ENCODE data around the gene KCNG3.

Gene KCNG3

DNA sequence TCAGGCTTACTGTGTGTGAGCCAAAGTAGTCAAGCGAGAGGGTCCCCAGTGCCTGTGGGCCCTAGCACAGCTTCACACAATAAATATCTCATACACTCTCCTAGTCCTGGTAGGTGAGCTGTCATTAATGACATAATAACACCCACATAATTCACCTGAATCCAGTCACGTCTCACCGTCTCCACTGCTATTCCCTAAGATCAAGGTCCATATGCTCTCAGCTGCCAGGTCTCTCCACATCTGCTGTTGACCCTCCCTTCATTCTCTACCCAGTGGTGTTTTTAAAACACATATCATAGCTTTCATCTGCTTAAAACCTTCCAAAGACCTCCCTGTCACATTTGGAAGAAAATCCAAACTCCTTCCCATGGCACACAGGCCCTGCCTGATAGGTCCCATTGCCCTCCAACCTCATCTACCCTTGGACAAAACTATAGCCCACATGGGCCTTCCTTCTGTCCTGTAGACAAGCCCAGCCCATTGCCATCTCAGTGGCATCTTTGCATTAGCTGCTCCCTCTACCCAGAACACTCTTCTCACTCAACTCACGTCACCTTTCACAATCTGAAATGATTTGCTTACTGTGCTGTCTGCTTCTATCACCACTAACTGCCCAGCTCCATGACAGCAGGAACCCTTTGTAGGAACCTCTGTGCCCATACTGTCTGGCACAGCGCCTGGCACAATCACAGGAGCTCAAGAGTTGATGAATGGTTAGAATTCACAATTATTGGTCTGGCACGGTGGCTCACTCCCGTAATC, 7.5 kb downstream of the KCNG3 start:
- DNase-seq (ENCODE audit: low read depth in 2 of 2), result no peak

DNA sequence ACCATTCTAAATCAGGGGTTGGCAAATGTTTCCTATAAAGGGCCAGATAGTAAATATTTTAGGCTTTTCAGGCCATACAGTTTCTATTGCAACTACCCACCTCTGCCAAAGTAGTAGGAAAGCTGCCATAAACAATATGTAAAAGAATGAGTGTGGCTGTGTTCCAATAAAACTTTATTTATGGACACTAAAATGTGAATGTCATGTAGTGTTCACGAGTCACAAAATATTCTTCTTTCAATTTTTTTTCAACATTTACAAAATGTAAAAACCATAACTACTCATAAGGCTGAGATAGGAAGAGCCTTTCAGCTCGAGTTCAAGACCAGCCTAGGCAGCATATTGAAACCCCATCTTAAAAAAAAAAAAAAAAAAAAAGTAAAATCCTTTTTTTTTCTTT, 13.4 kb downstream of the KCNG3 start:
- no peak for DNase-seq (ENCODE audit: low read depth in 2 of 2)

DNA sequence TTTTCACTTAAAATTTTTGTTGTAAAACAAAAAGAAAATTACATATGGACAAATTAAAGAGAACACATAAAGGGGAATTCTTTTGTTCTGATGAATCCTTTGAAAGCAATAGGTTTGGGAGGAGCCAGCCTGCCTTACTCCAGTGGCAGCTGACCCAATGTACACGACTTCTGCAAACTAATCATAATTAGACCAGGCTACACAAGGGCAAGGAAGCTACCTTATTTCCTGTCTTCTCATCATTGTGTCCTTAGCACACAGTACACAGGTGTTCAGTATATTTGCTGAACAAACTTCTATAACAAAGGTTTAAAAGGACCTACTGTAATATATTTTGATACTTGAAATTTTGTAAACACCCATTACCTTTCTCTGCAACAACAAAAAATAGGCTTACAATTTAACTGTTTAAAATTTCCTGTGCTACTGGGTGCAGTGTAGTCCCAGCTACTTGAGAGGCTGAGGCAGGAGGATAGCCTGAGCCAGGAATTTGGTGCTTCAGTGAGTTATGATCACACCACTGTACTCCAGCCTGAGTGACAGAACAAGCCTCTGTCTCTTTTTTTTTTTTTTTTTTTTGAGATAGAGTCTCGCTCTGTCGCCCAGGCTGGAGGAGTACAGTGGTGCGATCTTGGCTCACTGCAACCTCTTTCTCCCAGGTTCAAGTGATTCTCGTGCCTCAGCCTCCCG, 18.9 kb downstream of the KCNG3 start:
- DNase-seq (ENCODE audit: low read depth in 2 of 2), result no peak

DNA sequence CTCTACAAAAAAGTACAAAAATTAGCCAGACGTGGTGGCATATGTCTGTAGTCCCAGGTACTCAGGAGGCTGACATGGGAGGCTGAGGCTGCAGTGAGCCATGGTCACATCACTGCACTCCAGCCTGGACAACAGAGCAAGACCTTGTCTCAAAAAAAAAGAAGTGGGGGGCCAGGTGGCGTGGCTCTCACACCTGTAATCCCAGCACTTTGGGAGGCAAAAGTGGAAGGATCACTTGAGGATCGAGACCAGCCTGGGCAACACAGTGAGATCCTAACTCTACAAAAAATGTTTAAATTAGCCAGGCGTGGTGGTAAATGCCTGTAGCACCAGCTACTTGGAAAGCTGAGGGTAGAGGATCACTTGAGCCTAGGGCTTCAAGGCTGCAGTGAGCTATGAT, 23.1 kb downstream of the KCNG3 start:
- no peak for DNase-seq (ENCODE audit: low read depth in 2 of 2)

DNA sequence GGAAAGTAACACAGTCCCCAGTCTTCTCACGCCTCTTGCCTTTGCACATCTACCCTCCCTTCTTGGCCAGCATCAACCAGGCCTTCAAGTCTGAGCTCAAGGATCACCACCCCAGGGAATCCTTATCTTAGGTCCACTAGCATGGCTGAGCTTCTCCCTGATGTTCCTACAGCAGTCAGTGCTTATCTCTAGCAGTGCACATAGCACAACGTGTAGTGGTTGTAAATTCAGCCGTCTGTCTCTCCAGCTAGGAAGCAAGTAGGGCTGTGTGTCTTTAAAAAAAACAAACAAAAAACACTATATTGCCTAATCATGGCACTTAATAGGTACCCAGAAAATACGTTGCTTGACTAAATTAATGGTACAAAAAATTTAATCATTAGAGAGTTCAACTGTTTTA, 29.2 kb downstream of the KCNG3 start:
- DNase-seq (ENCODE audit: low read depth in 2 of 2), result no peak

DNA sequence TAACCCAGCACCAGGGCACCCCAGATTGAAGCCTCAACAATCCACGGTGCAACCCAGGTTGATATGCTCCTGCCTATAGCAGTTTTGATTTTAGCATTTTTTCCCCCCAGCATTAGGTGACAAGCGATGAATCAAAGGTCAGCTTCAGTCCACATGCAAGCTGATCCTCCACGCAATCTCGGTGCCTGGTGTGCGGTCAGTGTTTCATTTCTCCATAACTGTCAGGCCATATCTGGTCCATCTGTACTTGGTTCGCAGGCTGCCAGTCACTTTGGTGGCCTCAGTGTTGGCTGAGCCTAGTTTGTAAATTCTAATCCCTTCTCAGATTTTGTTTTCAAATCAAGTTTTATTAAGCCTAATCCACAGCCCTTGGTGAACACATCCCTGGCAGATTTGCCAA, 30.2 kb downstream of the KCNG3 start:
- DNase-seq (ENCODE audit: low read depth in 2 of 2), result no peak

DNA sequence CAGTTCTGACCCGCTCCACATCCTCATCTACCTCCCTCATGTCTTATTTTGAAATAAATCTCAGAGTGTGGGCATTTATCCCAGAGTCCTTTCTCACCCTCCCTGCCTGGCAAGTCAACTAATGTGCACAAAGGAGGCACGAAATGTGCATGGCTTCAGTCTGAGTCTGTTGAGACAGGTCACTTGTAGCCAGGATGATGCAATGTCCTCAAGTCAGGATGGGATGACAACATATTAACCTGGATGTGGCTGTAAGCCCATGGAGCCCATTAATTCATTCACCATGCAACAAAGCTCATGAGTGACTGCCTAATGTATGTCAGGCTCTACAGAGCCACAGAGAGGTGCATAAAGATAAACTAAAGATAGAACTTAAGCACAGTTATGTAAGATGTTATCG, 34.5 kb downstream of the KCNG3 start:
- no peak for DNase-seq (ENCODE audit: low read depth in 2 of 2)

DNA sequence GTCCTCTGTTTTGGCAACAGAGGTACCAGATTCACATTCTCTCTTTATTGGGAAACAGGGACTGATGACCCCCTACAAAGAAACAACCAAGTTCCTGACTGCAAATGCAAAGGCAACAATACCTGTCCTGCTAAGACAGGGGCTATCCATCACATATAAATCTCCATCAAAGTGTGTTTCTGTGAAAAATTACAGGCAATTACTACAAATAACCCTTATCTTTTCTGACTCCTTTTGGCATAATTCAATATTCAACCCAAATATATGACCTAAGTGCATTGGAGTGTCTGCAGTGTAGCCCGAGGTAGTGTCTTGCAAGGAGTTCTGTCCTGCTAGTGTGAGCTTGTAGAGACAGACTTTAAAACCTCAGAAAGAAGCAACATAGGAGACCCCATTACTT, 35.4 kb downstream of the KCNG3 start:
- no peak for DNase-seq (ENCODE audit: low read depth in 2 of 2)

DNA sequence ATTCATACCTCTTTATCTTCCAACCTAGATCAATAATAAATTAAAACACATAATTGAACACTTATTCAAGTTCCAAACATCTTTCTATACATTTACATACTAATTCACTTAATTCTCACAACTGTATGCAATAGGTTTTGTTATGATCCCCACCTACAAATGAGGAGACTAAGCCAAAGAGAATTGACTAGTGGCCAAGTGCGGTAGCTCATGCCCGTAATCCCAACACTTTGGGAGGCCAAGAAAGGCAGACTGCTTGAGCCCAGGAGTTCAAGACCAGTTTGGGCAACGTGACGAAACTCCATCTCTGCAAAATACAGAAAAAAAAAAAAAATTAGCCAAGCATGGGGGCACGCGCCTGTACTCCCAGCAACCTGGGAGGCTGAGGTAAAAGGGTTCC, 36.8 kb downstream of the KCNG3 start:
- no peak for DNase-seq (ENCODE audit: low read depth in 2 of 2)

DNA sequence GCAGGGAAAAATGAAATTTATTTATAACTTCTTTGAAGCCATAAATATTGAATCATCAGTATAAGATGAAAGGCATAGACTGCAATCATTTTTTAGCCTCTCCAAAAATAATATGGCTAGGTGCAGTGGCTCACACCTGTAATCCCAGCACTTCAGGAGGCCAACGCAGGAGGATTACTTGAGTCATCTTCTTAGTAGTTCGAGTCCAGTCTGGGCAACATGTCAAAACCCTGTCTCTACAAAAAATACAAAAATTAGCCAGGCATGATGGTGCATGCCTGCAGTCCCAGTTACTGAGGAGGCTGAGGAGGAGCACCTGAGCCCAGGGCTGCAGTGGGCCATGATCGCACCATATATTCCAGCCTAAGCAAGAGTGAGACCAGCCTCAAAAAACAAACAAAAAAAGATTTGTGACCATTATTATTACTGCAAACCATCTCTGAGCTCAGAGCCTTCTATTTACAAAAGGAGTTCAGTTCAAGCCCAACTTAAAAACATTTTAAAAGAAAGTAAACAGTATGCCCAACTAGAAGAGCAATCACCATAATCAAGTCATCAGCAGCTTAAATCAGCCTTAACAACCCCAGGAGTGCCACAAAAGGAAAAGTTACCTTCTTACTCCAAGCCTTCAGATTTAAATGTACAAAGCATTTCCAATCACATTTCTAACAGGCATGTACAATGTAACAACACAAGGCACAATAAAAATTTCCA, 37.5 kb downstream of the KCNG3 start:
- DNase-seq (ENCODE audit: low read depth in 2 of 2), result no peak

DNA sequence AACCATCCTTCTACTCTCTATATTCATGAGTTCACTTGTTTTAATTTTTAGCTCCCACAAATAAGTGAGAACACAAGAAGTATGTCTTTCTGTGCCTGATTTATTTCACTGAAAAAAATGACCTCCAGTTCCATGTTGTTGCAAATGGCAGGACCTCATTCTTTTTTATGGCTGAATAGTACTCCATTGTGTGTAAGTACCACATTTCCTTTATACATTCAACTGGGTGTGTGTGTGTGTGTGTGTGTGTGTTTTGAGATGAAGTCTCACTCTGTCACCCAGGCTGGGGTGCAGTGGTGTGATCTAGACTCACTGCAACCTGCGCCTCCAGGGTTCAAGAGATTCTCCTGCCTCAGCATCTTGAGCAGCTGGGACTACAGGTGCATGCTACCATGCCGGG, 41.2 kb downstream of the KCNG3 start:
- no peak for DNase-seq (ENCODE audit: low read depth in 2 of 2)

DNA sequence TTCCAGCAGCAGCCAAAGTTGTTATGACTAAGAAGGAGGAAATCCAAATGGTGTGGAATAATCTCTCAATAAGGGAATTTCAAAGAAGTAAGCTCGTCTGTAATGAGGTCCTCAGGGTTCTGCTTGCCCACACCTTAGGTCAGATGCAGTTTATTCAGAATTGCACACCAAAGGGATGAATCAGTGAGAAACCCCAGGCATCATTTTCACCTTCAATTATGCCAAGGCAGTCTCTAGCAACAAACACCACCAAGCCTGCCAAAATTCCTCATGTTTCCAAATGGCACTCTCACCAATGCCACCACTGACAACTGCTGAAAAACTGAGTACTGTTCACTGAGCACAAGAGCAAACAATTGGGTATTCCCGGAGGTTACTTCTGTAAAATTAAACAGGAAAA, 43.6 kb downstream of the KCNG3 start:
- no peak for DNase-seq (ENCODE audit: low read depth in 2 of 2)

DNA sequence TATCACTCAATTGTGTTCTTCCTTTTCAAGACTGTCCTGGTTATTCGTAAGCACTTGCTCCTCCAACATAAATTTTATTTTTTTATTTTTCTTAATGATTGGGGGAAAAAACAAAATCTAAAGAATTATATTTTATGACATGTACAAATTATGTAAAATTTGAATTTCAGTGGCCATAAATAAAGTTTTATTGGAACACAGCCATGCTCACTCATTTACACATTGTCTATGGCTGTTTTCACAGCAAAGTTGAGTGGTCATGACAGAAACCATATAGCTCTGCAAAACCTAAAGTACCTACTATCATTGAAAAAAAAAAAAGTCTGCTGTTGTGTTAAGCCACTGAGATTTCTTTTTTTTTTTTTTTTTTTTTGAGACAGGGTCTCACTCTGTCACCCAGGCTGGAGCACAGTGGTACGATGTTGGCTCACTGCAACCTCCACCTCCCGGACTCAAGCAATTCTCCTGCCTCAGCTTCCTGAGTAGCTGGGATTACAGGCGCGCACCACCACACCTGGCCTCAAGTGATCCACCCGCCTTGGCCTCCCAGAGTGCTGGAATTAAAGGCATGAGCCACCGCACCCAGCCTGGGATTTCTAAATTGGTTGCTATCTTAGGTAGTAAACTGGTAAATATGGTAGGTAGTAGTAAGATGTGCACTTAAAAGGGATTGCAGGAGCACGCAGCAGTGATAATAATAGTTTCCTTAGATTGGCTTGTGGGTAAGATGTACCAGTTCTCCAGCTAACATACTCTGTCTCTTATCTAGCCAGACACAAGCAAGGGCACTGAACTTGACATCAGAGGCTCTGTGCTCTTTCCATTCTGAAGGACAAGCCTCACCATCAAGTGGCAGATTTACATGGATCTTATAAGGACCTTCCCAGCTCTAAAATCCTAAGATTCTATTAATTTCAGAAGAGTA, 44.4 kb downstream of the KCNG3 start:
- no peak for DNase-seq (ENCODE audit: low read depth in 2 of 2)

DNA sequence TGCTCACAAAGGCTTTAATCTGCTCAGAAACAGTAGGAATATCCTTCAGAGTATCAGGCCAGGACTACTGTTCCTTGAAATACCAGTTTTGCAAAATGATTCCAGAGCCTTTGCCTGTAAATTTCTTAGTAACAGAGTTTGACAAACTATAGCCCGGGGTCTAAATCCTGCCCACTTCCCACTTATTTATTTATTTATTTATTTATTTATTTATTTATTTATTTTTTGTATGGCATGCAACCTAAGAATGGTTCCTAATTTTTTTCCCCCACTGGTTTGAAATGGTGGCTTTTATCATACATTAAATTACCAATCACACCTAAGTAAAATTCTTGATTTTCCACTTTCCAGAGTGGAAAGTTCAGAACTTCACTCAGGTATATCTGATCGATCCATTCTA, 45.6 kb downstream of the KCNG3 start:
- no peak for DNase-seq (ENCODE audit: low read depth in 2 of 2)

DNA sequence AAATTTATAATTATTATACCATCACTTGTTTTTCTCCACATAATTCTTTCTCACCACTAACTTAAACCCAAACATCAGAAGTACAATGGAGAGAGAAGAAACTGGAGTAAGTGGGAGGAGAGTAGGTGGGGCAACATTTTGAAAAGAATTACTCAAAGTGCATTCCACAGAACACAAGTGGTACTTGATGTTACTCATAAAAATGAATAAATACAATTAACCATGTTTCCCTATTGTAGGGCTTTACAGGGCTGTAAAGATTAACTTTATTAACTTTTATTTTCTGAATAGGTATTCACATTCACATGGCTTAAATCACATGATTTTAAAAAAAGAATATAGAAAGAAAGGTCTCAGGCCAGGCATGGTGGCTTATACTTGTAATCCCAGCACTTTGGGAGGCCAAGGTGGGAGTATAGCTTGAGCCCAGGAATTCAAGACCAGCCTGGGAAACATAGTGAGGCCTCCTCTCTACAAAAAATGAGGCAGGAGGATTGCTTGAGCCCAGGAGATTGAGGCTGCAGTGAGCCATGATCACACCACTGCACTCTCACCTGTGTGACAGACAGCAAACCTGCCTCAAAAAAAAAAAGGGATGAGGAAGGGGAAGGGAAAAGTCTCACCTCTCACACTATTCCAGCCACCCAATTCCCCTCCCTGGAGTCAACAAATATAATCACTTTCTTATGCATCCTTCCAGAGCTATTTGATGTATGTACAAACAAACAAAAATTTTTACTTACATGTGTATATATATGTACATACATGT, 47.1 kb downstream of the KCNG3 start:
- DNase-seq (ENCODE audit: low read depth in 2 of 2), result no peak

DNA sequence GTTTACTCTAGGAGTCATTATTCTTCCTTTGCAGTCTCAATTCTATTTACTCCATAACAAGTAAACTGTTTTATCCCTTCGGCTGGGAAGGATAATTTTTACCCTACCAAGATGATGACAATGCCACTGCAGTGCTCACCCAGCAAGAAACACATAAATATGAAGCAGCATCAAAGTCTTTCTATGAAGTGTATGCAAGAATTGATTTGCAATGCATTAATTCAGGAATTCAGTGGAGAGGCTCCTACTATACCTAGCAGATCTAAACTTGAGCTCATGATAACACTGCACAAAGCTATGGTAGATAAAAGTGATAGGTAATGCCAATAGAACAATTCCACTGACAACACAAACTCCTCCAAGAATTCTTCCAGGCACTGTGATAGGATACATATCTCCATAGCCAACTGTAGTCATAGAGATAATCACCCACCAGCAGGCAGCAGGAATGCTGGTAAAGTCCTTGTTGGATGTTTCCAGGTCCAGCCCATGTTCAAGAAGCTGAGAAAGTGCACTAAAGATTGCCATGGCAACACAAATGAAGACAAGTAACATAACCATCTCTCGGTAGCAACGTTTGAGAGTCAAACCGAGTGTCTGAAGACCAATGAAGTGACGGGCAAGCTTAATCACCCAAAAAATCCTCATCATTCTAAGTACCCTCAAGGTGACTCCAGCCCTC, 49.9 kb downstream of the KCNG3 start:
- no peak for DNase-seq (ENCODE audit: low read depth in 2 of 2)

DNA sequence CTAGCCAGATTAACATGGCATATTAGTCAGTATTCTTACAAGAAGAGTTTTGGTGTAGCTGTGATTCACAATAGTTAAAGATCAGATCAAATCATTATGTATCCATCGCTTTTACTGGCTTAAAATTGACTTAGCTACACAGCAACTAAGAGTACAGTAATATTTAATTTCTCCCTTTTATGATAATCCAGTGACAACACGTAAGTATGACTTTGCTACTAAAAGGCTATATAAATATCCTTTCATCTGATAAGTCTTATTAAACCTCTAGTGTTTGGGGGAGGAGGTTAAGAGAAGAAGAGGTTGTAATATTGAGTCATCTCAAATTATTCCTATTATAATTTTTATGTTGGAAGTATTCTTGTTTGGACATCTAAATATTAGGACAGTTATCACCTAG, 51.0 kb downstream of the KCNG3 start:
- DNase-seq (ENCODE audit: low read depth in 2 of 2), result no peak

DNA sequence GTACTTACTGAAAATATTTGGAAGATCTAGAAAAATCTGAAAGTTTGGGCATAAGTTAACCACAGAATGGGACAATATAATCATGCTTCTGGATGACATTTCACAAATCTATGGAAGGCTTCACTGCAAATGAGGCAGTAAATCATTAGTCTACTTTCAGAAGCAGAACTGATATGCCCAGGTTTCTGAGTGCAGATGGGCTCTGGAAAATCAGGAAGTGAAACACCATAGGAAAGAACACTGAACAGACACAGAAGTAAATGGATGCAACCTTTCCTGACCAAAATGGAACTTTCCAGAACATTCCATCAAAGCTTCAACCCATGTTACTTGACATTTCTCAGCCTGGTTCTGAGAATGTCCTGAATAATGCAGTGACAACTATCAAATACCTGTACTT, 55.1 kb downstream of the KCNG3 start:
- no peak for DNase-seq (ENCODE audit: low read depth in 2 of 2)

DNA sequence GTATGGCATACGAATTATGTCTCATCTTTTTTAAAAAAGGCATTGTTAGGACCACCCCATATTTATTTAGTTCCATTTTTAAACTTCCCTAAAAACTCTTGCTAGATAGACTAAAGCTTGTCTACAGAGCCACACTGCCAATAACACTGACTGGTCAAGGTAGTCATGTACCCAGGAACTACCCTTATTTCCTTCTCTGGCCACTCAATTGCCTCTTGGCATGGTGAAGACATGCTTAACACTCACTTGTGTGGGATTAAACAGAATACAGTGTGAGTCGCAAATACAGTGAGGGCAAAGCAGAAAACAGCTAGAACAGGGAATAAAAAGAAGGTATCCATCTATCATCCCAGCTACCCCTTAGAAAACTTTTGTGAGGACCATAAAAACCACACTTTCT, 57.4 kb downstream of the KCNG3 start:
- no peak for DNase-seq (ENCODE audit: low read depth in 2 of 2)

DNA sequence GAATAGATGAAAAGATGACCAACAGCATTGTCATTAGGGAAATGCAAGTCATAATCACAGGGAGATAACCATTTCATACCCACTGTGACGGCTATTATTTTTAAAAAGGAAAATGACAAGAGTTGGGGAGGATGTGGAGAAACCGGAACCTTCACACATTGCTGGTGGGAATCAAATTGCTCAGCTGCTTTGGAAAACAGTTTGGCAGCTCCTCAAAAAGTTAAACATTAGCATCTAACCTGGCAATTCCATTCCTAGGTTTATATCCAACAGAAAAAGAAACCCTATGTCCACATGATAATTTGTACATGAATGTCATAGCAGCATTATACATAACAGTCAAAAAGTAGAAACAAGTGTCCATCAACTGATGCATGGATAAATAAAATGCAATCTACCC, 58.2 kb downstream of the KCNG3 start:
- no peak for DNase-seq (ENCODE audit: low read depth in 2 of 2)

DNA sequence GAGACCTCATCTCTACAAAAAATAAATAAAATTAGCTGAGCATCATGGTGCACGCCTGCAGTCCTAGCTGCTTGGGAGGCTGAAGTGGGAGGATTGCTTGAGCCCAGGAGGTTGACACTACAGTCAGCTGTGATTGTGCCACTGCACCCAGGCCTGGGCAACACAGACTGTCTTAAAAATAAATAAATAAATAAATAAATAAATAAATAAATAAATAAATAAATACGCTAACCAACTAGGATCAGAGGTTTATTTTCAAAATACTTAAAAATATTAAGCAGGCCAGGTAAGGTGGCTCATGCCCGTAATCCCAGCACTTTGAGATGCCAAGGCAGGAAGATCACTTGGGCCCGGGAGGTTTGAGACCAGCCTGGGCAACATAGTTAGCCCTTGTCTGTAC, 63.6 kb downstream of the KCNG3 start:
- DNase-seq (ENCODE audit: low read depth in 2 of 2), result no peak

Data from stimulated activated CD4-positive, alpha-beta T cell treated with anti-CD3 and anti-CD28 coated beads, Interleukin-4, amount 100 ng/mL, for 48 hours (primary cell).